GM12892 (cell line): ENCODE measurements around the gene ZBTB16.

Experiments used
- POLR2A ChIP-seq: IDR thresholded peaks from 2 replicates; pipeline ENCODE4 v1.6.1; 2011; ENCODE audit warnings: low read depth, low read length, control low read depth
- TAF1 ChIP-seq: IDR thresholded peaks from 2 replicates; pipeline ENCODE4 v1.6.1; 2011; ENCODE audit warnings: low read depth, mild to moderate bottlenecking, control low read depth, low read length, borderline replicate concordance

- TF ChIP-seq POLR2A (no peak), TAF1 (no peak)
These were observed 68.9 kb downstream of the ZBTB16 start for GRCh38 chr11:114128399-114128798.
